Activated T-helper 1 cell treated with anti-CD3 and anti-CD28 coated beads, Interleukin-2, amount 50 U/mL, for 16 hours (primary cell): ENCODE measurements around the gene CLCNKB.
"Not testable (repeated sequence)": the region's sequence is repeated elsewhere in the genome, so short reads cannot be mapped to it uniquely, and the experiment has no call there.

ENCODE experiments used
- DNase-seq, 2 donors: peaks; one replicate each; pipeline ENCODE4 v3.0.0-alpha.2; 2020; ENCODE audit warnings: low read depth in 1 of 2, low spot score in 1 of 2

Gene CLCNKB

DNA sequence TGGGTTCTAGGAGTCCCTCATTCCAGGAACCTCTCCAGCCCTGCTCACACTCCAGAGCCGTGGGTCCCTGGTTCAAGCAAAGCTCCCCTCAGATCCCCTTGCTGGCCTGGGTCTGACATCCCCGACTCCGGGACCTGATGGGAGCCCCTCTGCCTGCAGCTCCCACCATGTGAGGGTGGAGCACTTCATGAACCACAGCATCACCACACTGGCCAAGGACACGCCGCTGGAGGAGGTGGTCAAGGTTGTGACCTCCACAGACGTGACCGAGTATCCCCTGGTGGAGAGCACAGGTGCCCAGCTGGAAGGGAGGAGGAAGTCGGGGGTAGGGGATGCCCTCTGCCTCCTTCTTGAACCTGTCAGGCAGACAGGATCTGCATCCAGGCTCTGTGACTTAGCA is 12.0 kb upstream of the CLCNKB start:
- DNase-seq: no peak

DNA sequence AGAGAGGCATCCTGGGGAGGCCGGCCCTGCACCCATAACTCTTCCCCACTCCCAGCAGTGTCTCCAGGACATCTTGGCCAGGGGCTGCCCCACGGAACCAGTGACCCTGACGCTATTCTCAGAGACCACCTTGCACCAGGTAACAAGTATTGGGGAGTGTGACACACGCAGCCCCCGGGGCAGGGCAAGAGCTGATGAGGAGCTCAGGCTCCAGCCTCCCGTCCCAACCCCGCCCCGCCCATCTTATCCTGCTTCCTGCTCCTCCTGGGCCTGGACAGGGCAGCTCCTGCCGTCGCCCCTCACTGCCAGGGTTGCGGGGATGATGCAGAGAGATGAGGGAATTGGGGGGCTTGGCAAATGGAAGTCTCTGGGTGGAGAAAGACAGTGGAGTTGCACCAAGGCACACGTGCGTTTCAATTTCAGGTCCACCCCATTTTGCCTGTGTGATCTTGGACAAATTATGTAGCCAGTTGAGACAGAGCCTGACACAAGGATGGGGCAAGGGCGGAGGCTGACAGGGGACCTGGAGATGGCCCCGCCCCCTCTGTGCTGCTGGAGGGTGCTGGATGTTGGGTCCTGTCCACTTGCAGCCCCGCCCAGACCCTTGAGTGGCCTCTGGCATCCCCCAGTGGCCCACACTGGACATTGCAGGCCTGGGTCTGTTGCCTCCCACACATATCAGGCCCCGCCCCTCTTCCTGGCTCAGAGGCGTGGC is 11.0 kb upstream of the CLCNKB start:
- DNase-seq: no peak

DNA sequence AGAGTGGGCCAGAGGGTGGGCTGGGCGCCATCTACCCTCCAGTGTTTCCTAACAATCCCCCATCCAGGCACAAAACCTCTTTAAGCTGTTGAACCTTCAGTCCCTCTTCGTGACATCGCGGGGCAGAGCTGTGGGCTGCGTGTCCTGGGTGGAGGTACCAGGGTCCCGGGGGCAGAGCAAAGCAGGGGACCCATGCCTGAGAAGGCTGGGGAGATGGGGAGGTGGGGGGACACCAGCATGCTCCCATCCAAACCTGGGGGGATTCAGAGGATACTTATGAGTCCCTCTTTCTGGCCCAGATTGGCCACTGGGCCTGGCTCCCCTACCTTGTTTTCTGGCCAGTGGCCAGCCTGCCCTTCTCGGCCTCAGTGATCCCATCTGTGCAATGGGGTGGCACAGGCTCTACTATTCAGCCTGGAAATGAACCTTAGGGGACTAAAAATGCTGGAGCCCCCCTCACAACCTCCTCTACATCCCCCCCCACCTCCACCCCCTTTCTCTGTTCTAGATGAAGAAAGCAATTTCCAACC is 10.4 kb upstream of the CLCNKB start:
- not testable (repeated sequence) for DNase-seq

DNA sequence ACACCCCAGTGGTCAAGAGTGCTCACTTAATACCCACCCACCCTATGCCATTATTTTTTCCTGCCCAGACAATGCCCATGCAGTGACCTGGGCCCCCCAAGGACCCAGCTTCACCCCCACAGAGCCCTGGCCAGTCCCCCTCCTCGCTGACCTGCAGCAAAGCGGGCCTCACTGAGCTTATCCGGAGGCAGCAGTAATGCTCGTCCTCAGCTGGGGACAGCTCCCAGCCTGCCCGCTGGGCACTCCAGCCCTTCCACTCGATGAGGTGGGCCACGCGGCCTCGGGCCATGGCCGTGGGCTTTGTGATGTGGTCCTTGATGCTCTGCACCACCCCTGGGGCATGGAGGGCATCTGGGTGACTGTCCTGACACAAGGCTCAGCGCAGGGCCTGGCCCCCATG is 7.1 kb upstream of the CLCNKB start:
- not testable (repeated sequence) for DNase-seq

DNA sequence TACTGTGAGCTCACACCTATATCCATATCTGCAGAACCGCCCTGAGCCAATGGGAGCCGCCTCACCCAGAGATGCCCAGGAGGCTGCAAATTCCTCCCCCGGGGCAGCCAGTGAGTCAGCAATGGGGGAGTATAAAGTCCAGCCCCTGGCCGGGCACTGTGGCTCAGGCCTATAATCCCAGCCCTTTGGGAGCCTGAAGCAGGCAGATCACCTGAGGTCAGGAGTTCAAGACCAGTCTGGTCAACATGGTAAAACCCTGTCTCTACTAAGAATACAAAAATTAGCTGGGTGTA is 5.0 kb upstream of the CLCNKB start:
- DNase-seq: no peak

DNA sequence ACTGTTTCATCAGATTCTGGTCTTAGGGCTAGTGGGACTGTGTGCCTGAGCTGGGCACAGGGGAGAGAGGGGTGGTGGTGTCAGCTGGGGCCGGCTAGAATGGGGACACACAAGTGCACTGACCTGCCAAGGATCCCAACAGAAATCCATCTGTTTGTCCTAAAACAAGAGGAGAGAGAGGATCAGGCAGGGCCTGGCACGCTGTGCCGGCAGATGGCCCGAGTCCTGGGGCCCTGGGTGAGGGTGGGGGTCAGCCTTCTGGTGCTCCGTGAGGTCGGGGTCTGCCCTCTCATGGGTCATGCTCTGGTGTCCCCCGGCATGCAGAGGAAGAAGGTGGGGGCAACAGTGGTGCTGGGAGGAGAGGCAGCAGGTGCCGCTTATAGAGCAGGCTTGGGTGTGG is 3.7 kb upstream of the CLCNKB start:
- DNase-seq: not testable (repeated sequence)

DNA sequence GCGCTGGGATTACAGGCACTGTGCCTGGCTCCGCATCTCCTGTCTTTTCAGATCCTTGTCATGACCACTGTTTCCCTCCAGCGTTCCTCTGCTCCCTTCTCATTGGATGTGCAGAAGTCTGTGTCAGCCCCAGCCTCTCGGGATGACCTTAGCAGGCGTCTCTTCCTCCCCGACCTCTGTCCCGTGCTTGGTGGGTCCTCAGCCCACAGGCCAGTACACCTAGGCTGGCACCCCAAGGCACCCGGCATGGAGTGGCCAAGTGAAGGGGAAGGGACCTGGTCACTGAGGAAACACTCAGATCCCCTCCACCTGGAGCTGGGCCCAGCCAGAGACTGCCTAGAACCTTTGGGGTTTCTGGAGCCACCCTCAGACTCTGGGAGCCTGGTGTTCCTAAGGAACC is 2.4 kb upstream of the CLCNKB start:
- no peak for DNase-seq

DNA sequence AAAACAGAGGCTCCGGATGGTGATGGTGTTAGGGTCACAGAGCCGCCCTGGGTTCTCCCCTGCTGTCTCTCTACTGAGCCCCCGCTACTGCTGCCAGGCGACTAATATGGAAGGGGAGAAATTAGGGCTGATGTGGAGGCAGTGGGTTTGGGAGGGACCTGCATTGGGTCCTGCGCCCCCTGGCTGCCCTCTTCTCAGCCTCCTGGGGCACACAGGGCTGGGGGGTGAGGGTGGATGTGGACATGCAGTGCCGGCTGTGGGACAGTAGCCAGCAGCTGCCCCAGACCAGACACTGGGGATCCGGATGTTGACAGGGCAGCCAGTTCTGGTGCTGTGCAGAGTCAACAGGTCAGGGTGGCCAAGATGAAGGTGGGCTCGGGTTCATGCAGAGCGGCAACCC is 1.5 kb upstream of the CLCNKB start:
- DNase-seq: no peak

DNA sequence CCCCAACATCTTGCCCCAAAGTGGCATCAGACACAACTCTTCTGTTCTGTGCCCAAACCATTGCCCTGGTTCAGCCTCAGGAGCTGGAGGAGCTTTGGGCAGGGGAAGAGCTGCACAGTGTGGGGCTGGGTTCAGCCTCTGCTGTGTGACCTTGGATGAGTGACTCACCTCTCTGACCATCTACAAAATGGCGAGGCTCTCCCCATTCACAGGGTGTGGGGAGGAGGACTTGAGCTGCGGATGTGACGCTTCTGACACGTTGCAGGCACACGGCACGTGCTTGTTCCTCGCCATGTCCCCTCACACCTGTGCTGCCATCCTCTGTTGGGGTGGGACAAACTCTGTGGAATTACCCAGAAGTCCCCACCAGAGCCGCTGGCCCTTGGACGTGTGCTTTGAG is 928 bp upstream of the CLCNKB start:
- not testable (repeated sequence) for DNase-seq

DNA sequence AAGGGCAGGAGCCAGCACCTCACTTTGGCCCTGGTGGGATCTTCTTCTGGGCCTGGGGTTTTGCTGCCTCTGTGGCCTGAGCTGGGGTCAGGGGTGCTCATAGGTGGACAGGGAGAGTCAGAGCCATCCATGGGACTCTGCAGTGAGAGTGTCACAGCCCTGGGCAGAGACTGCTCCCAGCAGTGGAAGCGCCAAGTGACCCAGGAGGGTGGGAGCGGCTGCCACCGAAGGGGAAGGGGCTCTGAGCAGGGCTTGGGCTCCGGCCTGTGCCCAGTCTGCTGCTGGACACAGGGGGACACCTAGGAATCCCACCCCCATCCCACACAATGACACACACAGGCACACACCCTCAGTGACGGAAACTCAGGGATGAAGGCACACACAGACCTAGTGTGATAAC is 368 bp downstream of the CLCNKB start:
- DNase-seq: no peak

DNA sequence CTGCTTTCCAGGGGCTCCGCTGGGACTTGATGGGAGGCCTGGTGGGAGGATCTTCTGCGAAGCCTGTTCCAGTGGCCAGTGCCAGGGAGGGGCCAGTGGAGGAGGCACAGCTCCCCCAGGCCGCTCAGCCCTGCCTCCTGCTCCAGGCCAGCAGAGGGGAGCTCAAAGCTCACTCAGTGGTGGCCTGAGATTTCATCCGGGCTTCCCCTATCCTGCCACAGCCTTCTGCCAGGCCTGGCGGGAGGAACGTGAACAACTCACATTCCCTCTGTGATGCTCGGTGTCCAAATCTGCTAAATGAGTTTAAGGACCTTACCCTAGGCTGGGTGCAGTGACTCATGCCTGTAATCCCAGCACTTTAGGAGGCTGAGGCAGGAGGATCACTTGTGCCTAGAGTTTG is 3.3 kb downstream of the CLCNKB start:
- no peak for DNase-seq

DNA sequence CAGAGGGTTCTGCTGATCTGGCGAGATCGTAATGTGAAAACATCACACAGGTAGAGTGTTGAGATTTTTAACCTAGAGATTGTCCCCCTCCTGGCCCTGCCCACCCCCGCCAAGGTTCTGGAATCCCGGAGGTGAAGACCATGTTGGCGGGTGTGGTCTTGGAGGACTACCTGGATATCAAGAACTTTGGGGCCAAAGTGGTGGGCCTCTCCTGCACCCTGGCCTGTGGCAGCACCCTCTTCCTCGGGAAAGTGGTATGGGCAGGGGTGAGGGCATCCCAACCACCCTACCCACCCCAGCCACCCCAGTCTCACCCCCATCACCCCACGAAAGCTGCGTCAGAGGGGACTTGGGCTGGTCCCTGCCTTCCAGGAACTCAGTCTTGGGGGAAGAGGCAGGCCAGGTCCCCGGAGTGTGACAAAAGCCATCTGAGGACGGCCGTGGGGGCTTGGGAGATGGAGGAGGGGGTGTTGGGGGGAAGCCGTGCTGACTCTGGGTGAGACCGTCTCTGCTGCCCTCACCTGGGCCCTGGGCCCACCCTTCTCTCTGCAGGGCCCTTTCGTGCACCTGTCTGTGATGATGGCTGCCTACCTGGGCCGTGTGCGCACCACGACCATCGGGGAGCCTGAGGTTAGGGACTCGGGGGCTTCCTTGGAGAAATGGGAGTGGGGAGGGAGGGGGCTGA is 4.4 kb downstream of the CLCNKB start:
- DNase-seq: no peak

DNA sequence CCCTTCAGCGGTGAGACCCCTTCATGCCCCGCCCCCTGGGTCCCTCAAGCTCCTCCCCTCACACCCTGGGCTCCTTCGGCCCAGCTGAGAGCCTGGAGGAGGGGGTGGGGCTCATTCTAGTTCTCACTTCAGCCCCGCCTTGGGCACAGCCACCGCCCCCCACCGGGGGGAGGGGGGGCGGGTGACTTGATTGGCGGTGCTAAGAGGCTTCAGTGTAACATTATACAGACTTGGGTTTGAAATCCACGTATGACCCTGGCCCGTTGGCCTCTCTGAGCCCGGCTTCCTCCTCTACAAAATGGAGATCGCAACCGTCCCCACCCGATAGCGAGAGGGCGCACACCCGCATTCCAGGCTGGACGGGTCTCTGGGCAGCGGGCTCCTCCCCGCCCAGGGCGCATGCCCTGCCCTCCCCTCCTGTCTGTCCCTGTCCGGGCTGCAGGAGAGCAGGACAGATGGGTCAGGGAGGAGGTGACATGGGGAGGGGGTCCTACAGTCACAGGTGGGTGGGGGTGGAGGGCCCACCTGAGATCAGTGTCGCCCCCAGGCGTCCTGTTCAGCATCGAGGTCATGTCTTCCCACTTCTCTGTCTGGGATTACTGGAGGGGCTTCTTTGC is 5.1 kb downstream of the CLCNKB start:
- DNase-seq: no peak

DNA sequence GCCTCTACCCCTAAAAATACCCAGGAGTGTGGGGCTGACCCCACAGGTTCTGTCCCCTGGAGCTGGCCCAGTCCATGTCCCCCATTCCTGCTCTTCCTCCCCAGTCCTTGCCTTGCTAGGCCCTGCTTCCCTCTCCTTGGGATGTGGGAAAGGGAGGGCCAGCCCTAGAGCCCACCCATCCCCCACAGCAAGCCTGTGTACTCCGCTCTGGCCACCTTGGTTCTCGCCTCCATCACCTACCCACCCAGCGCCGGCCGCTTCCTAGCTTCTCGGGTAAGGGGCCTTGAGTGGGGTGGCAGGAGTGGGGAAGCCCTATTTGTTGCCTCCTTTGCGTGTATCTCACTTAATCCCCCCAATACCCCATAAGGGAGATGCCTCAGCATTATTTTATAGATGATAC is 6.7 kb downstream of the CLCNKB start:
- DNase-seq: no peak

DNA sequence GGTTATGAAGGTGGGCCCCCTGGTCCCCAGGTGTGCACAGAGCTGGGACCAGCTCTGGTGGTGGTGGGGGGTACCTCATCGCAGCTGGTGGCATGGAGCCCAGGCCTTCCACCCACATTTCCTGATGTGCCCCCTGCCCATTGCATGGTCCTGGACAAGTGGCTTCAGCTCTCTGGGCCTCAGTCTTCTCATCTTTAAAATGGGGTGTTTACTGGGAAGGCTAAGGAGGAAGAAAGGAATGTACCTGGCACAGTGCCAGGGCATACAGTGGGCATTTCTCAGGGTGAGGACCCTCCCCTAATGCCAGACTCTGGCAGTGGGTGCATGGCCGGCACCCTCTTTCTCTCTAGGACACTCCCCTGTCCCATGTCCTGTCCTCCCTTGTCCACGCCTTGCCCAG is 7.5 kb downstream of the CLCNKB start:
- DNase-seq: no peak

DNA sequence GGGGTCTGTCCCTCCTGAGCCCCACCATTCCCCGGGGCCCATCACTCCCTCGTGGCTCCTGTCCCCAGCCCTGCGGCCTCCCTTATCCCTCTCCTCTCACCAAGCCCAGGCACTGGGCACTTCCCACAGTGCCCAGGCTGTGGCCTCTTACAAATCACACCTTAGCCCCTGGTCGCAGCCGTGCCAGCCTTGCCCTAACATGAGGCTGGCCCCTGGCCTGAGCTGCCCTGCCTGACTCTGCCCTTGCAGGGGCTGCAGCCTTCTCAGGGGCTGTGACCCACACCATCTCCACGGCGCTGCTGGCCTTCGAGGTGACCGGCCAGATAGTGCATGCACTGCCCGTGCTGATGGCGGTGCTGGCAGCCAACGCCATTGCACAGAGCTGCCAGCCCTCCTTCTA is 8.4 kb downstream of the CLCNKB start:
- DNase-seq: not testable (repeated sequence)

DNA sequence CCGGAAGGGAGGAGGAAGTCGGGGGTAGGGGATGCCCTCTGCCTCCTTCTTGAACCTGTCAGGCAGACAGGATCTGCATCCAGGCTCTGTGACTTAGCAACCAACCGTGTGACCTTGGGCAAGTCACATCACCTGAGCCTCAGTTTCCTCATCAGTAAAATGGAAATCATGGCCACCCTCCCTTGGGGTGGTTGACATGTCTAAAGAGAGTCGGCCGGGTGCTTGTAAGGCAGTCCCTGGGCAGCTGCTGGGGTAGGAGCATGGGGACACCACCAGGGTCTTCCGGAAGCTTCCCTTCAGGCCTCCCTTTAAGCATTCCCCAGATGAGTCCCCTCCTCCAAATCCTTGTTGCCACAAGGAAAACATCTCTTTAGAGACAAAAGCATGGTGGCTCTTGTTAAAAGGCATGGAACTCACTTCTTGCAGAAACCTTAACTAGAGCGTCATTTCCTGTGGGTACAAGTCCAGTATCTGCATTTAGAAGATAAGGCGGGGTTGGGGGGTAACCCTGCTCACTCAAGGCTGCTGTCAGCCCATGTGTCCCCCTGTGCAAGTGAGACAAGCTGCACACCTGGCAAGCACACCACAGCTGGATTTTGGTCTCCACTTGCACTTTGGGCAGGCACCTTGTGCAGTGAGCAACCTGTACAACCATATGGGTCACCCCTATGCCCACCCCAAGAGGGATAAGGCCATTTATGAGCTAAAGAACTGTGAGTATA is 10.4 kb downstream of the CLCNKB start:
- DNase-seq: no peak

DNA sequence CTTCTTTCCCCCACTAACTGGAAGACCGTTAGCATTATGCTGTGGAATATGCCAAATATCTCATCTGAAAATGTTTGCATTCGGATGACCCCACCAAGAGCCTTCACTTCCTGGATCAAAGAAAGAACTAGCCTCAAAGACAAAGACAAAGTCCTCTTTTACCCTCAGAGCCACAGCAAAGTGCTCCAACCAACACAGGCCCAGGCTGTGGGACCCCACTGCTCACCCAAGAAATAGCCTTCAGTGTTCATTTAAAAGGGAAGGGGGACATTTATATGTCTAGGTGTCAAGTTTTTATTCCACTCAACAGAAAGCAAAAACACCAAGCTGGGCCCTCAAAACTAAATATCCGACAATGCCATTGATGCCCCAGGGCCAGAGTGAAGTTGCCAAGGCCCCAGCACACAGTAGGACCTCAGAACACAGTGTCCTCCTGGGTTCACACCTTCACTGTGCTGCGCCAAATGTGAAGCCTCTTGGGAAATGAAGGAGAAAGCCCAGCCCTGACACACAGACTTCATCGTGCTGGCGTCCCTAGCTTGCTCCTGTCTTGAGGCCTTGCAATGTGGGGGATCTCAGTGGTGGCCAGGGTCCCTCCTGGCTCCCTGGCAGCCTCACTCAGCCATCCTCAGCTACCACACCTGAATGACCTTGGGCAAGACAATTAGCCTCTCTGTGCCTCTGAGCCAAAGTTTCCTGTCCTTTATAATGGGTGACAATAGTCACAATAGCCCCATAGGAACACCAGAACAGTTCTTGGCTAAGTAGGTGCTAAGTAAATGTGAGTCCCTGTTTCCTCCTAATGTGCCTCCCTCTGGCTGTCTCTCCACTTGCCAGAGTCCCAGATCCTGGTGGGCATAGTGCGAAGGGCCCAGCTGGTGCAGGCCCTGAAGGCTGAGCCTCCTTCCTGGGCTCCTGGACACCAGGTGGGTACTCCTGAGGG is 11.3 kb downstream of the CLCNKB start:
- DNase-seq: no peak

DNA sequence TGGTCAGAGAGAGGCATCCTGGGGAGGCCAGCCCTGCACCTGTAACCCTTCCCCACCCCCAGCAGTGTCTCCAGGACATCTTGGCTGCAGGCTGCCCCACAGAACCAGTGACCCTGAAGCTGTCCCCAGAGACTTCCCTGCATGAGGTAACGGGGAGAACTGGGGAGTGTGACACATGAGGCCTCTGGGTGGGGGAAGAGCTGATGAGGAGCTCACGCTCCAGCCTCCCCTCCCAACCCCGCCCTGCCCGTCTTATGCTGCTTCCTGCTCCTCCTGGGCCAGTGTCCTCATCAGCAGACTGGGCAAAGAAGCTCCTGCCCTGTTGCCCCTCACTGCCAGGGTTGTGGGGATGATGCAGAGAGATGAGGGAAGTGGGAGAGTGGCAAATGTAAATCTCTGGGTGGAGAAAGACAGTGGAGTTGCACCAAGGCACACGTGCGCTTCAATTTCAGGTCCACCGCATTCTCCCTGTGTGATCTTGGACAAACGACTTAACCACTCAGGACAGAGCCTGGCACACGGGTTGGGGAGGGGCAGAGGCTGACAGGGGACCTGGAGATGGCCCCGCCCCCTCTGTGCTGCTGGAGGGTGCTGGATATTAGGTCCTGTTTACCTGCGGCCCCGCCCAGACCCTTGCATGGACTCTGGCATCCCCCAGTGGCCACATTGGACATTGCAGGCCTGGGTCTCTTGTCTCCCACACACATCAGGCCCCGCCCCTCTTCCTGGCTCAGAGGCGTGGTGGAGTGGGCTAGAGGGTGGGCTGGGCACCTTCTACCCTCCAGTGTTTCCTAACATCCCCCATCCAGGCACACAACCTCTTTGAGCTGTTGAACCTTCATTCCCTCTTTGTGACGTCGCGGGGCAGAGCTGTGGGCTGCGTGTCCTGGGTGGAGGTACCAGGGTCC is 12.3 kb downstream of the CLCNKB start:
- DNase-seq: peak; percentile 42 to 70

DNA sequence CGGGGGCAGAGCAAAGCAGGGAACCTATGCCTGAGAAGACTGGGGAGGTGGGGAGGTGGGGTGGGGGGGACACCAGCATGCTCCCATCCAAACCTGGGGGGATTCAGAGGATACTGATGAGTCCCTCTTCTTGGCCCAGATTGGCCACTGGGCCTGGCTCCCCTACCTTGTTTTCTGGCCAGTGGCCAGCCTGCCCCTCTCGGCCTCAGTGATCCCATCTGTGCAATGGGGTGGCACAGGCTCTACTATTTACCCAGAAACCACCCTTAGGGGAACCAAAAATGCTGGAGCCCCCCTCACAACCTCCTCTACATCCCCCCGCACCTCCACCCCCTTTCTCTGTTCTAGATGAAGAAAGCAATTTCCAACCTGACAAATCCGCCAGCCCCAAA is 12.9 kb downstream of the CLCNKB start:
- not testable (repeated sequence) for DNase-seq
